SK-N-SH treated with all-trans-retinoic acid at 6 μM for 48 hours (cell line): ENCODE results near the gene GPD1.

Experiments
- ATAC-seq: fragments of 200-7000 bp; cut with Tn5 transposase; 3 replicates; pipeline ENCODE4 v1.9.1; 2020; ENCODE audit warnings: mild to moderate bottlenecking, moderate library complexity
- ARNTL ChIP-seq: fragments of 450-650 bp; formaldehyde crosslinking; IDR thresholded peaks from 2 replicates; pipeline ENCODE4 v1.5.0; 2020; ENCODE audit warnings: low read depth, mild to moderate bottlenecking, moderate library complexity, borderline replicate concordance
- BACH2 ChIP-seq: fragments of 250-450 bp; sonication (Bioruptor Pico); IDR thresholded peaks from 2 replicates; pipeline ENCODE4 v1.9.0; 2021; ENCODE audit warnings: mild to moderate bottlenecking, borderline replicate concordance
- CSDC2 ChIP-seq: fragments of 250-450 bp; sonication (Bioruptor Pico); IDR thresholded peaks from 2 replicates; pipeline ENCODE4 v1.5.0; 2020; ENCODE audit warnings: mild to moderate bottlenecking, moderate library complexity
- CSRNP3 ChIP-seq: fragments of 250-450 bp; sonication (Bioruptor Pico); IDR thresholded peaks from 2 replicates; pipeline ENCODE4 v1.5.1; 2021; ENCODE audit warnings: mild to moderate bottlenecking, moderate library complexity
- ESRRG ChIP-seq: fragments of 250-450 bp; sonication (Bioruptor Pico); IDR thresholded peaks from 2 replicates; pipeline ENCODE4 v1.6.1; 2021; ENCODE audit warnings: mild to moderate bottlenecking
- GLIS3 ChIP-seq: fragments of 250-450 bp; sonication (Bioruptor Pico); IDR thresholded peaks from 2 replicates; pipeline ENCODE4 v1.5.0; 2020; ENCODE audit warnings: mild to moderate bottlenecking, moderate library complexity
- ISL1 ChIP-seq: fragments of 250-450 bp; sonication (Bioruptor Pico); IDR thresholded peaks from 2 replicates; pipeline ENCODE4 v2.1.2; 2022; ENCODE audit warnings: mild to moderate bottlenecking, moderate library complexity
- OSR1 ChIP-seq: fragments of 250-450 bp; sonication (Bioruptor Pico); IDR thresholded peaks from 2 replicates; pipeline ENCODE4 v1.8.0; 2022; ENCODE audit warnings: moderate library complexity, mild to moderate bottlenecking, inconsistent platforms
- PPARA ChIP-seq: fragments of 250-450 bp; sonication (Bioruptor Pico); IDR thresholded peaks from 2 replicates; pipeline ENCODE4 v1.5.0; 2020; ENCODE audit warnings: mild to moderate bottlenecking, borderline replicate concordance
- RARB ChIP-seq: fragments of 250-450 bp; sonication (Bioruptor Pico); IDR thresholded peaks from 2 replicates; pipeline ENCODE4 v1.8.0; 2021; ENCODE audit warnings: mild to moderate bottlenecking, moderate library complexity
- SNAI2 ChIP-seq: fragments of 250-450 bp; sonication (Bioruptor Pico); IDR thresholded peaks from 2 replicates; pipeline ENCODE4 v1.5.0; 2020; ENCODE audit warnings: mild to moderate bottlenecking, moderate library complexity
- TCF4 ChIP-seq: fragments of 250-450 bp; sonication (Bioruptor Pico); IDR thresholded peaks from 2 replicates; pipeline ENCODE4 v1.8.0; 2021; ENCODE audit warnings: mild to moderate bottlenecking, moderate library complexity, borderline replicate concordance
- ZC3H10 ChIP-seq: fragments of 250-450 bp; sonication (Bioruptor Pico); IDR thresholded peaks from 2 replicates; pipeline ENCODE4 v1.5.1; 2021; ENCODE audit warnings: mild to moderate bottlenecking, moderate library complexity
- ZFP3 ChIP-seq: fragments of 250-450 bp; sonication (Bioruptor Pico); IDR thresholded peaks from 2 replicates; pipeline ENCODE4 v1.5.0; 2020; ENCODE audit warnings: mild to moderate bottlenecking, moderate library complexity
- ZFP30 ChIP-seq: fragments of 450-650 bp; formaldehyde crosslinking; IDR thresholded peaks from 2 replicates; pipeline ENCODE4 v1.5.0; 2022; ENCODE audit warnings: mild to moderate bottlenecking, moderate library complexity
- ZNF565 ChIP-seq: fragments of 450-650 bp; formaldehyde crosslinking; conservative IDR thresholded peaks from 2 replicates; pipeline ENCODE4 v1.5.0; 2020; ENCODE audit warnings: low read depth, mild to moderate bottlenecking, moderate library complexity
- ZNF70 ChIP-seq: fragments of 450-650 bp; formaldehyde crosslinking; IDR thresholded peaks from 2 replicates; pipeline ENCODE4 v1.5.0; 2020; ENCODE audit warnings: mild to moderate bottlenecking, moderate library complexity
- ZNF8 ChIP-seq: fragments of 450-650 bp; formaldehyde crosslinking; IDR thresholded peaks from 2 replicates; pipeline ENCODE4 v1.5.0; 2020; ENCODE audit warnings: mild to moderate bottlenecking, moderate library complexity
- TF ChIP-seq, protein P1 (sequence below): fragments of 250-450 bp; sonication (Bioruptor Pico); IDR thresholded peaks from 2 replicates; pipeline ENCODE4 v1.5.1; 2020; ENCODE audit warnings: low read depth, mild to moderate bottlenecking, moderate library complexity
- TF ChIP-seq, protein P2 (sequence below): fragments of 250-450 bp; sonication (Bioruptor Pico); IDR thresholded peaks from 2 replicates; pipeline ENCODE4 v1.5.0; 2020; ENCODE audit warnings: mild to moderate bottlenecking, moderate library complexity
- TF ChIP-seq, protein P3 (sequence below): fragments of 250-450 bp; sonication (Bioruptor Pico); IDR thresholded peaks from 2 replicates; pipeline ENCODE4 v1.8.0; 2021; ENCODE audit warnings: low read depth, mild to moderate bottlenecking, moderate library complexity, borderline replicate concordance
- TF ChIP-seq, protein P4 (sequence below): fragments of 250-450 bp; sonication (Bioruptor Pico); IDR thresholded peaks from 2 replicates; pipeline ENCODE4 v1.8.0; 2020; ENCODE audit warnings: mild to moderate bottlenecking, moderate library complexity, borderline replicate concordance

The GPD1 gene

DNA sequence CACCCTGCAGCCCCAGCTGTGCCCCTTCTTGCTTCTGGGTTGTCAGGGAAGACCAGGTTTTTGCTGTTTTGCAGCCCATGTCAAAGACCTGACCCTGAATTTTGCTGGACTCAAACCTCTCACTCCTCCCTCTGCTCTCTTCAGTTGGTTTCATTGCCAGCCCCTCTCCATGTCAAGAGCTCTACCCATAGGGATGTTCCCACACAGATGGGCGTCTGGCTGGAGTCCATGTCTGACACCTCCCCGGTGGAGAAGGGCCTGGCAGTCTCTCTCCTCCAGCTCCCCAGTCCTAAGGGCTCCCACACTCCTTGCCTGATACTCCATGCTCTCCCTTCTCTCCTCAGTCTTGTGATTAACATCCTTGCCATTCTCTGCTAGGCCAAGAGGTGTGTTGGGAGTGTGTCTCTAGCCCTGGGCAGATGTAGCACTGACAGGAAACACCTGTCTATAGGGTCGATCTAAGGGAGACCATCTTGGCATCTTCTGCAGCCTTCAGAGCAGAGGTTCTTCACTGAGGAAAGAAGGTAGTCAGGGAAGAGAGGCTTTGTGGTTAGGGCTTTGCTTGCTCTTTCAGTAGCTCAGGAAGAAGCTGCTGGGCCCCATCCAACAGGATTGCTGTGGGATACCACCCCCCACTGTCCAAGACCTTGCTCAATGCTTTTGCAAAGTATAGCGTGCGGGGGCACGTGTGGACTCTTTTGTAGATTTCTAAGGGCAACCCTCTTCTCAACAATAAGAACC is 41.7 kb upstream of the GPD1 start:
- no peak for ATAC-seq
- TF ChIP-seq BACH2 (CRISPR knock-in tag) (no peak), CSDC2 (CRISPR knock-in tag) (no peak), RARB (CRISPR knock-in tag) (no peak), TCF4 (CRISPR knock-in tag) (no peak), ESRRG (CRISPR knock-in tag) (no peak), ARNTL (CRISPR knock-in tag) (no peak), PPARA (CRISPR knock-in tag) (no peak), GLIS3 (no peak), ZNF565 (no peak), CSRNP3 (no peak), ZNF70 (CRISPR knock-in tag) (no peak), ZFP30 (no peak), ISL1 (CRISPR knock-in tag) (no peak)
- TF ChIP-seq, protein P1, sequence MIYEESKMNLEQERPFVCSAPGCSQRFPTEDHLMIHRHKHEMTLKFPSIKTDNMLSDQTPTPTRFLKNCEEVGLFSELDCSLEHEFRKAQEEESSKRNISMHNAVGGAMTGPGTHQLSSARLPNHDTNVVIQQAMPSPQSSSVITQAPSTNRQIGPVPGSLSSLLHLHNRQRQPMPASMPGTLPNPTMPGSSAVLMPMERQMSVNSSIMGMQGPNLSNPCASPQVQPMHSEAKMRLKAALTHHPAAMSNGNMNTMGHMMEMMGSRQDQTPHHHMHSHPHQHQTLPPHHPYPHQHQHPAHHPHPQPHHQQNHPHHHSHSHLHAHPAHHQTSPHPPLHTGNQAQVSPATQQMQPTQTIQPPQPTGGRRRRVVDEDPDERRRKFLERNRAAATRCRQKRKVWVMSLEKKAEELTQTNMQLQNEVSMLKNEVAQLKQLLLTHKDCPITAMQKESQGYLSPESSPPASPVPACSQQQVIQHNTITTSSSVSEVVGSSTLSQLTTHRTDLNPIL (CRISPR knock-in tag): no peak
- TF ChIP-seq, protein P2, sequence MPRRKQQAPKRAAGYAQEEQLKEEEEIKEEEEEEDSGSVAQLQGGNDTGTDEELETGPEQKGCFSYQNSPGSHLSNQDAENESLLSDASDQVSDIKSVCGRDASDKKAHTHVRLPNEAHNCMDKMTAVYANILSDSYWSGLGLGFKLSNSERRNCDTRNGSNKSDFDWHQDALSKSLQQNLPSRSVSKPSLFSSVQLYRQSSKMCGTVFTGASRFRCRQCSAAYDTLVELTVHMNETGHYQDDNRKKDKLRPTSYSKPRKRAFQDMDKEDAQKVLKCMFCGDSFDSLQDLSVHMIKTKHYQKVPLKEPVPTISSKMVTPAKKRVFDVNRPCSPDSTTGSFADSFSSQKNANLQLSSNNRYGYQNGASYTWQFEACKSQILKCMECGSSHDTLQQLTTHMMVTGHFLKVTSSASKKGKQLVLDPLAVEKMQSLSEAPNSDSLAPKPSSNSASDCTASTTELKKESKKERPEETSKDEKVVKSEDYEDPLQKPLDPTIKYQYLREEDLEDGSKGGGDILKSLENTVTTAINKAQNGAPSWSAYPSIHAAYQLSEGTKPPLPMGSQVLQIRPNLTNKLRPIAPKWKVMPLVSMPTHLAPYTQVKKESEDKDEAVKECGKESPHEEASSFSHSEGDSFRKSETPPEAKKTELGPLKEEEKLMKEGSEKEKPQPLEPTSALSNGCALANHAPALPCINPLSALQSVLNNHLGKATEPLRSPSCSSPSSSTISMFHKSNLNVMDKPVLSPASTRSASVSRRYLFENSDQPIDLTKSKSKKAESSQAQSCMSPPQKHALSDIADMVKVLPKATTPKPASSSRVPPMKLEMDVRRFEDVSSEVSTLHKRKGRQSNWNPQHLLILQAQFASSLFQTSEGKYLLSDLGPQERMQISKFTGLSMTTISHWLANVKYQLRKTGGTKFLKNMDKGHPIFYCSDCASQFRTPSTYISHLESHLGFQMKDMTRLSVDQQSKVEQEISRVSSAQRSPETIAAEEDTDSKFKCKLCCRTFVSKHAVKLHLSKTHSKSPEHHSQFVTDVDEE: no peak
- TF ChIP-seq, protein P3, sequence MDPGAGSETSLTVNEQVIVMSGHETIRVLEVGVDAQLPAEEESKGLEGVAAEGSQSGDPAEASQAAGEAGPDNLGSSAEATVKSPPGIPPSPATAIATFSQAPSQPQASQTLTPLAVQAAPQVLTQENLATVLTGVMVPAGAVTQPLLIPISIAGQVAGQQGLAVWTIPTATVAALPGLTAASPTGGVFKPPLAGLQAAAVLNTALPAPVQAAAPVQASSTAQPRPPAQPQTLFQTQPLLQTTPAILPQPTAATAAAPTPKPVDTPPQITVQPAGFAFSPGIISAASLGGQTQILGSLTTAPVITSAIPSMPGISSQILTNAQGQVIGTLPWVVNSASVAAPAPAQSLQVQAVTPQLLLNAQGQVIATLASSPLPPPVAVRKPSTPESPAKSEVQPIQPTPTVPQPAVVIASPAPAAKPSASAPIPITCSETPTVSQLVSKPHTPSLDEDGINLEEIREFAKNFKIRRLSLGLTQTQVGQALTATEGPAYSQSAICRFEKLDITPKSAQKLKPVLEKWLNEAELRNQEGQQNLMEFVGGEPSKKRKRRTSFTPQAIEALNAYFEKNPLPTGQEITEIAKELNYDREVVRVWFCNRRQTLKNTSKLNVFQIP (CRISPR knock-in tag): no peak

DNA sequence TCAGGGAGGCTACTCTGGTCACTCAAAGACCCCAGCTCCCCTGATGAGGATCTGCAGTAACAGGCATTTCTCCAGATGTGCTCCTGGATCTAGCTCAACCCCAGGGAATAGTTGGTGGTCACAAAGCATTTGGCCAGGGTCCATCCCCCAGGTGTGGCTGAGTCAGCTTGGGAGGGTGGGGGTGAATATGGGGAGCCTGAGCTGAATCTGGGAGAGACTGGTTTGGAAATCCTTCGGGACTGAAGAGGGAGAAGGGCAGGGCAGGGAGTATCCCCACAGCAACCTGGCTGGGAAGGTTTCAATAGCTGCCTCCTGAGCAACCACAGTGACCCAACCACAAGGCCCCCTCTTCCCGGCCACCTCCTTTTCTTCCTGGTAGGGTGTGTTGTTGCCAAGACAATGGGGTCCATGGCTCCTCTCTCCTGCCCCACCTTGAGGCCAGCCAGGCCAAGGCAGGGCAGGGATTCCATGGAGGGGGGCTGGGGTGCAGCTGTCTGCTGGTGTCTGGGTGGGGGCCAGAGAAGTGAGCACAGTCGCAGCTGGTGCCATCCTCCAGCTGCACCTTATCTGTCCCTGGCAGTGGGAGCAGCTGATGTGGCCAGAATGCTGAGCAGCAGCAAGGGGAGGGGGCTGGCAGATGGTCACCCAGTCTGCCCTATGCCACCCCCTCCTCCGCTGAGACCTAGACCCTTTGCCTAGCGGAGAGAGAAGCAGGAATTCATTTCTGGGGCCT is 40.9 kb upstream of the GPD1 start:
- ATAC-seq: no peak
- TF ChIP-seq ZNF70 (CRISPR knock-in tag) (no peak), OSR1 (CRISPR knock-in tag) (no peak), ESRRG (CRISPR knock-in tag) (no peak), GLIS3 (no peak), ZNF565 (no peak), ZFP3 (CRISPR knock-in tag) (no peak), ISL1 (CRISPR knock-in tag) (no peak), SNAI2 (CRISPR knock-in tag) (no peak), PPARA (CRISPR knock-in tag) (no peak), ZNF8 (CRISPR knock-in tag) (no peak), BACH2 (CRISPR knock-in tag) (no peak), ZC3H10 (CRISPR knock-in tag) (no peak), RARB (CRISPR knock-in tag) (no peak), CSDC2 (CRISPR knock-in tag) (no peak), ARNTL (CRISPR knock-in tag) (no peak)
- TF ChIP-seq, protein P1 (CRISPR knock-in tag): no peak
- TF ChIP-seq, protein P4, sequence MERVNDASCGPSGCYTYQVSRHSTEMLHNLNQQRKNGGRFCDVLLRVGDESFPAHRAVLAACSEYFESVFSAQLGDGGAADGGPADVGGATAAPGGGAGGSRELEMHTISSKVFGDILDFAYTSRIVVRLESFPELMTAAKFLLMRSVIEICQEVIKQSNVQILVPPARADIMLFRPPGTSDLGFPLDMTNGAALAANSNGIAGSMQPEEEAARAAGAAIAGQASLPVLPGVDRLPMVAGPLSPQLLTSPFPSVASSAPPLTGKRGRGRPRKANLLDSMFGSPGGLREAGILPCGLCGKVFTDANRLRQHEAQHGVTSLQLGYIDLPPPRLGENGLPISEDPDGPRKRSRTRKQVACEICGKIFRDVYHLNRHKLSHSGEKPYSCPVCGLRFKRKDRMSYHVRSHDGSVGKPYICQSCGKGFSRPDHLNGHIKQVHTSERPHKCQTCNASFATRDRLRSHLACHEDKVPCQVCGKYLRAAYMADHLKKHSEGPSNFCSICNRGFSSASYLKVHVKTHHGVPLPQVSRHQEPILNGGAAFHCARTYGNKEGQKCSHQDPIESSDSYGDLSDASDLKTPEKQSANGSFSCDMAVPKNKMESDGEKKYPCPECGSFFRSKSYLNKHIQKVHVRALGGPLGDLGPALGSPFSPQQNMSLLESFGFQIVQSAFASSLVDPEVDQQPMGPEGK (CRISPR knock-in tag): no peak
- TF ChIP-seq, protein P2: no peak
- TF ChIP-seq, protein P3 (CRISPR knock-in tag): no peak
